DMS79 treated with DMSO at 0.1 percent for 48 hours (cell line): ENCODE results near the gene MSANTD2.
"Not testable (repeated sequence)": the region's sequence is repeated elsewhere in the genome, so short reads cannot be mapped to it uniquely, and the experiment has no call there.

Source experiments
- DNase-seq: peaks from one replicate; lab custom pipeline; 2025; lab: John Stamatoyannopoulos, UW

The MSANTD2 gene

DNA sequence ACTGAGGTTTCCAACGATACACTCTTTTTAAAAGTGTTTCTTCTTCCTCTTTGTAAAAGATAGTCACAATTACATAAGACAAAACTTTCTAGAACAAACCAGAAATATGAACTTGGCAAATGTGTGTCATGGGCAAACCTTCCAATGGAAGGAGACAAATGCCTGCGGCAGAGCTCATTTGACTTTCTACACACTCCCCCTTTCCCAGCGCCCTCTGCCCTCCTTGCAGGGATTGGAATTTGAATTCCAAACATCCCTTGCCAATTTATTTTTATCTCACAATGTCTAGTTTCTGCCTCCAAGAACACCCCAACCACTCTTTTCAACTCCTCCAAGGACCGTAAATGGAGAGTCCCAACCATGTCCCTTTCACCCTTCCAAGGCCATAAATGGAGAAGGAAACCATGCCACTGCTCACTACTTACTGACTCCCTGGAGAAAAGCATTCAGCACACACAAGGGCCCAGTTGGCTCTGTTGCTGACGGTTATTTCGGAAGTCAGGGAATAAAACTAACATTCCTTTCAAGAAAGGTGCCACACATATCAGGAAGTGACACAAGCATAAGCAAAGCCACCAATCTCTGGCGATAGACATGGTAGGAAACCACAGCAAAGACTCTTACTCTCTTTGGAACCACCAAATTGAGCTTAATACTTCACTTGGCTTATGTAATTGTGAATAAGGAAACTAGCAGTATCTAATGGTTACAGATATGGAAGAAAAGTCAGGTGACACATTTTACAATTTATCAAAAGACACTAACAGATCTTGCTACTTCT is 23.2 kb downstream of the MSANTD2 start:
- no peak for DNase-seq

DNA sequence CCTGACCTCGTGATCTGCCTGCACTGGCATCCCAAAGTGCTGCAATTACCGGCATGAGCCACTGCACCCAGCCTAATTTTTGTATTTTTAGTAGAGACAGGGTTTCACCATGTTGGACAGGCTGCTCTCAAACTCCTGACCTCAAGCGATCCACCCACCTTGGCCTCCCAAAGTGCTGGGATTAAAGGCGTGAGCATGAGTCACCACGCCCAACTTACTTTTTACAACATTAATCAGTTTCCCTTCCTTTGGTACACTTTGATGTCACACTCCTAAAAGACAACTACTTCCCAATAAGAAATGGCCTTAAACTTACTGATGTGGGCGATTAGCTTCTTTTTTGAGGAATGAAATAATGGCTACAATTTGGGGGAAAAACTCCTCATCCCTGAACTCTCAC is 29.2 kb downstream of the MSANTD2 start:
- DNase-seq = not testable (repeated sequence)

DNA sequence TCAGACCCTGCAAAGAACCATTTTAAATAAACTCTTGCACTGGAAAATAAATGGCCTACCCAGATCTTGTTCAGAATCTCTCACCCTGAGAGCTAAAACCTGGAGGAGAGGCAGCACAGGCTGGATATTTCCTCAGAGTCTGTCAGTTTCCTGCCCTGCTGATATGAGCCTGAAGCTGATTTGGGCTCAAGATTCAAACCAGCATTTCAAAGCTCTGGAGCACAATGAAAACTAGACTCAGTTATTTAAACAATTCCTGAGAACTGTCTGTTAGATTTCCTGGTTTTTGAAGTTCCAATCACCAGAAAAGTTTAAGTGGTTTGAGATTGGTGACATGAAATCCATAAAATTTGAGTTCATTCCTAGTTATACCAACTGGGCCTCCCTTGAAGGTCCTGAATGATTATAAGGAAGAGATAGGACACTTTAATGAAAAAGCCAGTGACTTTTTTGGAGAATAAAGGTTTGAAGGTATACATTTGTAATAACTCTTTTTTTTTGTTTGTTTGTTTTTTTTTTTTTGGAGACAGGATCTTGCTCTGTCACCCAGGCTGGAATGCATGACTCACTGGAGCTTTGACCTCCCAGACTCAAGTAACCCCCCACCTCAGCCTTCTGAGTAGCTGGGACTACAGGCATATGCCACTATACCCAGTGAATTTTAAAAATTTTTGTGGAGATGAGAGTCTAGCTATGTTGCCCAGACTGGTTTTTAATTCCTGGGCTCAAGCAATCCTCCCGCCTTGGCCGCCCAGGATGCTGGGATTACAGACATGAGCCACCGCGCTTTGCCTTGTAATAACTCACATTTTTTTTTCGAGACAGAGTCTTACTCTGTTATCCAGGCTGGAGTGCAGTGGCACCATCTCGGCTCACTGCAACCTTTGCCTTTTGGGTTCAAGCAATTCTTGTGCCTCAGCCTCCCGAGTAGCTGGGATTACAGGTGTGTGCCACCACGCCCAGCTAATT is 30.1 kb downstream of the MSANTD2 start:
- no peak for DNase-seq

DNA sequence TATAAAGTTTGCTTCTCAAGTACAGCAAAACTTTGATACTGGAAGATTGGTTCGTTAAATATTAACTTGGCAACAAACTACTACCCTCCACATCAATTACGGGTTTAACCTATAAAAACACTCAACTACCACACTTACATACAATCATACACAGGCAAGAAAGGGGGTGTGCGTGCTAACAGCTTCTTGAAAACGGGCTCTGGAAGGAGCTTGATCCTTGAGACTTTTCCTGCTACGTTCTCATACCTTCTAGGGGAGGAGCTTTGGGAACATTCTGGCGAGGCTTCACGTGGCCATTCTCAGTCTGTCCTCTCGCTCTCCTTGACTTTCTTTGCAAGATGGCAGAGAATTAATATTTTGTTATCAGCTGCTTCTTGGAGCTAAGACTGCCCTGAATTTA is 31.3 kb downstream of the MSANTD2 start:
- DNase-seq = no peak

DNA sequence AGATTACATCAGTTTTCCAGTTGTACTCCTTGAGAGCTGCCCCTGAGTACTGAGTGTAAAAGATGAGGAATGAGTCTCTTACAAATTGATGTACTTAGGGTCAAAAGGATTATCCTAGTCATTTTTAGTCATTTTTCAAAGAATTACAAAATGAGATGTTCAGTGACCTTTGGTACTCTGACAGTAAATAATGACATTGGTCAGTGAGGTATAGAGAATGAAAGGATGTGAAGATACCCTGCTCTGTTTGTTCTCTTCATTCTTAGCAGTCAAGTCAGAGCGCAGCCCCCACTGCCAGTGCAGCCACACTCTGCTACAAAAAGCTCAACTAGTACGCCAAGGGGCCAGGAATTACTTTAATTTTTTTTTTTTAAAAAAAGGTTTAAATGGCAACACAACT is 34.0 kb downstream of the MSANTD2 start:
- no peak for DNase-seq

DNA sequence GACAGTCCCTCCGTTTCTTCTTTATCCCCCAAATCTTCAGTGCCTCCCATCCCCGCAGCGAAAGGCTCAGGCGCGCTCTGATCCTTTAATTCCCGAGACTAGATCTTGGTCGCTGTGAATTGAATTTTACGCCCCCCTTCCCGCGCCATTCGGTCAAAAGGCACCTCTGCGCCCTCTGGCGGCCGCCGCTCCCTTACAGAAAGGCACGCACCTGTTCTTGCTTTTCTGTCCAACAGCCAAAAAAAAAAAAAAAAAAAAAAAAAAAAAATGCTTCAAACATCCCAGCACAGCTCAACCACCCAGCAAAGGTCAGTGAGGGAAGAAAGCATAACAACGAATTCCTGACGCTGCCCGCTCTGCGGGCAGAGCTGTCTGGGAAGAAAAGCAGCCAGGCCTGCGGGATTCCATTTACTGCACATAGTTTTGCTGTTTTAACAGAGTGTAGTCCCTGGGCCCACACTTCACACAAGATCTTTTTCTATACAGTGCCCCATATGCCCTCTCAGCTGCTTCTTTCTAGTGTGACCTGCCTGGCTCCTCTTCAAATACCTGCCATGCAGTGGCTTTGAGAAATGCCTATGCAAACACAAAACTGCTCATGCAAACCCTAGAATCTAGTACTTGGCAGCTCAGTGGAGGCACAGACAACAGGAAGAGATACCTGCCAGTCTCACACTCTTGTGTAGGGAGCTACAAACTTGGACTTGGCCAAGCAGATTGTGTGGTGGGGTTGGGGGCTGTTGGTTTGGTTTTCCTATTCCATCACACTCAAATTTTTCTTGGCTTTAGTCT is 36.9 kb downstream of the MSANTD2 start:
- DNase-seq = peak; percentile 87

DNA sequence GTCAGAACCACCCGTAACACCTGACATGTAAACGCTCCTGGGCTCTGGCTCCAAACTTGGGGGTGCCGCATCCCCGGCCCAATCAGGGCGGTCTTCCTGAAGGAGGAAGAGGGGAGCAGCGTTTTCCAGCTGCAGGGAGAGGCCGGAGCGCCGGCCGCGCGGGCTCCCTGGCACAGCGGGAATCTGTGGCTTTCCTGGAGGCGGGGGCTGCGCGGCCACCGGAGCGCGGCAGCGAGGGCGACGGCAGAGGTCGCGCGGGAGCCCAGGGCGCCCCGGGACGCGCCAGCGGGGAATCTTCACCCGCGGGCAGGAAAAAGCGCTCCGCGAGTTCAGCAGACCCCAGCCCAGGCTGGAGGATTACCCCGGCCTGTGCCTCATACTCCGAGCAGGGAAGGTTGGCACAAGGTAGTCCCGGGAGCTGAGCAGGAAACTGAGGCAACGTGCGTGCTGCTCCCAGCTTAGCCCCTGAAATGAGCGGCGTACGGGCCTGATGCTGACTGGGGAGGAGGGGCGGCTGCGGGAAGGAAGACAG is 37.5 kb downstream of the MSANTD2 start:
- DNase-seq = no peak

DNA sequence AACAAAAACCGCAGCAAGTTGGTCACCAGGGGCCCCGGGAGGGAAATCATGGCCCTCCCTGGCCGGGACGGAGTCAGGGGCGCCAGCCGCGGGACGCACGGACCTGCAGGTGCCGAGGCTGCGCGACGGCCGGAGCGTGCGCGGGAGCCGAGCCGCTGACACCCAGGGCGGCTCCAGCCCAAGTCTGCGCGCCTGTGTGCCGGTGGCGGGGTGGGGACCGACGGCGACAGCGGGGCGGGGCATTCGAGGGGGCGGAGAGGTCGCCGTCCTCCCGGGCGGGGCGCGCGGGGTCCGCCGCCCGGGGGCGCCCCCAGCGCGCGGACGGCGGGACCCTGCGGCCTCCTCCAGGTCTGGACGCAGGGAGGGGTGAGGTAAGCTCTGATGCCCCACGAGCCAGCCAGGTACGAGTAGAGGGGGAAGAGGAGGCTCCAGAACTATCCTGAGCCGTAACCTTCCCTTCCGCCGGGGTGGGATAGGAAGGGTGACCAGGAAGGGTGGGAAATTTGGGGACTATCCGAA is 38.0 kb downstream of the MSANTD2 start, which contains the start of gene ESAM:
Gene ESAM (minus strand): TSS at position 186 of the 519 bp plus-strand sequence. CDS start 136 bp downstream, at position 50.
- peak; percentile 44 for DNase-seq

DNA sequence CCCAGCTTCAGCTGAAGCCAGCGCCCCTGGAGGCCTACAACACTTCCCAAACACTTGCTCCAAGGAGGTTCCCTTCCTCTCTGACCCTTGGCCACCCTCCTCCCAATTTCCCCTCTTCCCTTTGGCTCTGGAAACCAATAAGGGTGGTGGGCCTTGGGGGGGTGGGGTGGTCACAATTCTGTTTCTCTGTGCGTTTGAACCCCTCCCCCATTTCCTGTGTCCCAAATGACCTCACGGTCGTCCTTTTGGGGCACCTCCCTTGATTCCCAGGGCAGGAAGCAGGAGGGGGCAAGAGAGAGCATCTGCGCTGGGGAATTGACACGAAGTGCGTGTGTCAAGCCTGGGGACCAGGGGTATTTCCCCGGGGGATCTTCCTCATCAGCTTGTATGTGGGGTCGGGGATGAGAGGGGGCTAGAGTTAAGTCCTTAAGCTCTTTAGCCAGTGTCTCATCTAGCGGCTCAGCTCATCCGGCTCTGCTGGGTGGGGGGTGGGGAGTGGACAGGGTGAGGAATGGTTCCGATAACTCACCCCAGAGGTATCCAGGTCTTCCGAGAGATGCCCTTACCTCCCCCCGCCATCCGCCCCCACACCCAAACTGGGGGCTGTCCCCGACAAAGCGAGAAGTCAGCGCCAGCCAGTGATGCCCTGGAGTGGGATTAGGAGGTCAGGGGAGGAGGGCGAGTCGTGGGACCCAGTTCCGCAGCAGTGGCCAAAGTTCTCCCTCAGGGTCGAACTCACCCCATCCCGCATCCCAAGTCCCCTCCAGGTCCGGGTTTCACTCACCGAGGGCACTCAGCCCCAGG is 38.7 kb downstream of the MSANTD2 start:
- no peak for DNase-seq

DNA sequence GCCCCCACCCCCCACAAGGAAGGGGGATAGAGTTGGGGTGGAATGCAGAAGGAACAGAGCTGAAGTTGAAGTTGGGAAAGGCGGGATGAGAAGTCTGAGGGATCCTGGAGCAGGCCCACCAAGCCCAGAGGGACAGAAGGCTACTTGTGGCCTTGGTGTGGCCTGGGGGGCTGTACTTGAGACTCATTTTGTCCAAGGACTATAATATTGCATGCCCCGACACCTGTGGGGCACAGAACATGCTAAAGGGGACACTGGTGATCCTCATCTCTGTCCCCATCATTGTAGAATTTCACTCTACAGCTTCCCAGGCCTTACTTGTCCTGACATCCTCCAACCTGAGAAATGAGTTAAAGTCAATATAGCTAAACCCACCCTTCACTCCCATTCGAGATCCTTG is 39.4 kb downstream of the MSANTD2 start:
- DNase-seq = no peak

DNA sequence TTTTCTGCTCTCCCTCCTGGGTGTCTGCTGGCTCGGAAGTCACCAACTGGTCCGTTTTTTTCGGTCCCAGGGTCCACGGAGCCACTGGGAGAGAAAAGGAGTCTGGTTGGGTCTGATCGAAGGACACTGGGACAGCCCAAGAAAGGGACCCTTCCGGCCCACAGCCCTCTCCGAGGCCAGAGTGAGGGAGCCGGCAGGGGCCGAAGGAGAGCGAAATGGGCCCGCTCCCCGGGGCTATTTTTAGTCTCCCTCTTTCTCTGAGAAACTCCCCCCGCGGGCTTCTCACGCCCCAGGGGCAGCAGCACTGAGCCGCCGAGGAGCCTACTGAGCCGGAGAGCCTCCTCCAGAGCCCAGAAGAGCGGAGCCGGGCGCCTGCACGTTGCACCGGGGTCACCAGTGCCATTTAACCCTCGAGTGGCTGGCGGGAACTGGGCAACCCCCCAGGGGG is 40.0 kb downstream of the MSANTD2 start:
- DNase-seq = no peak

DNA sequence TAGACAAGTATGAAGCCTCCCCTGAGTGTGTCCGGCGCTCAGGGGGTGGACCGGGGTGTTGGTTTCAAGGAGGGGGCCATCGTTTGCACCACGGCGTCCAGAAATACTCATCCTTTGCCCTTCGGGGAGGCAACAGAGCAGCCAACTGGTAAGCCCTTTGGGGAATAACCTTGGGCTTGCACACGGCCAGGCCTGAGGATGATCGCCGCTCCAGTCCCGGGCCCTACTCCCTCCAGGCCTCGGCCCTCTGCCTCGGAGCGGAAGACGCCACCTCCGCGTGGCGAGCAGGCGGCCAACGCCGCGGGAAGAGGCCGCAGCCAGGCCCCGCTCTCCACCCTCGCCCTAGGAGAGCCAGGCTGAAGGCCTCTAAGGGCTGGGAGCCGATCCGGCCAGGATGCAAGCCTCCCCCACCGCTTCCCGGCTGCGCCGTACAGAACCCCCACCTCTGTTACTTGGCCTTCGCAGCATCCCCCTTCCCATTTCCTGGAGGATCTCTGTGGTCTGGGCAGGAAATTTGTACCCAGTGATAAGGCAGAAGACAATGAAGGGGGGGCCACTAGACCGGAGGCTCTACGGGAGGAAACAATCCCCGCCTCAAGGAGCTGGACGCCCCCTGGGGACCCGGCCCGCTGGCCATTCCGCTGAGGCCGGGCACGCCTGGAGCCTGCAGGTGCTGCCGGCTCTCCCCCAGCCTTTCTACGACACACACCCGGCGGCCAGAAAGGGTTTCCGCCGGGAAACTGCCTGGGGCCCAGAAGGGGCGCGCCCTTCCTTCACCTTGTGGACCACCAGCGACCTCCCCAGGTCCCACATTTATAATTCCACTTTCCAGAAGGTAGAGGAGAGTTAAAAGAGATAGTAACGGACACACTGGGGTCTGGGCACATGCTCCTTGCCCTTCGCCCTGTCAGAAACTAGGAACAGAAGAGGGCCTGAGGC is 40.7 kb downstream of the MSANTD2 start:
- no peak for DNase-seq

DNA sequence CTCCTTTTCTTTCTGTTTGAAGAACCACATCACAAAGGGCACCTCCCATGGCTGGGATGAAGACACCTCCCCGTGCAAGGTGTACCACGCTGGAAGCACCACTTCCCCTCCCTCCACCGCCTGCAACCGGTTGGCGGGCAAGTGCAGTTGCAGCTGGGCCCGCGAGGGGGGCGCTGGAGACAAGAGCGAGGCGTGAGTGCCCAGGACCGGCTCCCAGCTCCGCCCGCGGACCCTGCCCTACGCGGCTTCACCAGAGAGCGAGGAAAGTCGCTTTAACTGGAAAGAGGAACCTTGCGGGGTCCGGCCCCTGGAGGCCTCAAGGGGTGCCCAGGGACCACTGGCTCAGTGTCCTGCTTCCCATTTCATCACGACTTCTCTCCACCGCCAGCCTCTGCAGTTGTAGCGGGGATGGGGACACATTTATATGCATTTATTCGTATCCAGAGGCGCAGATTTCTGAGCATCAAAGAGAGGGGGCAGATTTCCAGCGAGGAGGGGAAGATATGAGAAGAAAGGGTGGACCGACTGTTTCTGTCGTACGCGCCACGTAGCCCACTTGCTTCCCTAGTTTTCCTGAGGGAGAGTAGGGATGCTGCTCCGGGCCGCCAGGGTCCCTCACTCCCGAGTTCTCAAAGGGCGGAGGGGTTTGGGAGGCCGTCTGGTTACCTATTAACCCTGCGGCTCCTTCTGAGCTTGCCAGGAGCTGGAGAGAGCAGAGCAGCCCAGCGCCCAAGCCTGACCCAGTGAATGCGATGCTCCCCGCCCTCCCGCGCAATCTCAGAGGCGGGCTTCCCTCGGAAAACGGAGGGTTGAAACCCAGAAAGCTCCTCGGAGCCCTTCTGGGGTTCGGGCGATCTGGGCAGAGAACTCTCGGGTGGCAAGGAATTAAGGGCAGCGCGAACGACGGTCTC is 41.6 kb downstream of the MSANTD2 start:
- DNase-seq = peak; percentile 49

DNA sequence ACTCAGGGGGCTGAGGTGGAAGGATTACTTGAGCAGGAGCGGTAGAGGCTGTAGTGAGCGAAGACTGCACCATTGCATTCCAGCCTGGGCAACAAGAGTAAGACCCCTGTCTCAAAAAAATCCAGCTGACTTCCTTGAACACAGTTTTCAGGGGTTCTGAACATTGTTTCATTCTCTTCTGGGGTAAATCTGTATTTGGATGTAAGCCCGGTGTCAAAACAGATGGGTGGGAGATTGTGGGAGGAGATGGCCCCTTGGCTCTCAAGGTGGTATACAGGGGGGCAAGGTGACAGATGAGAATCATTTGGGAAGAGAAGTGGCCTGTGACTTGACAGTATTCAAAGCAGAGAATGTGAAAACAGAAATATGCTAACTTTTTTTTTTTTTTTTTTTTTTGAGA is 42.9 kb downstream of the MSANTD2 start:
- DNase-seq = no peak

DNA sequence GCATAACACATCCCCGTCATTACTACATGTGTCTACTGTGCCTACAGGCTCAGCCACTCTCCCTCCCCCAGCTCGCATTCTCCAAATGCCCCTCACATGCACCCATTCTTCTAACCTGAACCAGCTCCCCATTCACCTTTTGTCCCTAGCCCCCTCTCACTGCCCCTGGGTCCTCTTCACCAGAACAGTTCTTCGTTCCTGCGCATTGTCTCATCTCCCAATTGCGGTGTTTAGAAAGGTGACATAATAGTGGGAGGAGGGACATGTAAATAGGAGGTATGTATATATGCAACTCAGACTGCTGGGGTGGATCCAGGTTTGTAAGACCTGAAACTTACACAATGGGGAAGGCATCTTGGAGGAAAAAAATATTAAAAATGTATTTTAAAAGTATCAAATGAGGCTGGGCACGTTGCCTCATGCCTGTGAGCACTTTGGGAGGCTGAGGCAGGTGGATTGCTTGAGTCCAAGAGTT is 43.4 kb downstream of the MSANTD2 start:
- no peak for DNase-seq

DNA sequence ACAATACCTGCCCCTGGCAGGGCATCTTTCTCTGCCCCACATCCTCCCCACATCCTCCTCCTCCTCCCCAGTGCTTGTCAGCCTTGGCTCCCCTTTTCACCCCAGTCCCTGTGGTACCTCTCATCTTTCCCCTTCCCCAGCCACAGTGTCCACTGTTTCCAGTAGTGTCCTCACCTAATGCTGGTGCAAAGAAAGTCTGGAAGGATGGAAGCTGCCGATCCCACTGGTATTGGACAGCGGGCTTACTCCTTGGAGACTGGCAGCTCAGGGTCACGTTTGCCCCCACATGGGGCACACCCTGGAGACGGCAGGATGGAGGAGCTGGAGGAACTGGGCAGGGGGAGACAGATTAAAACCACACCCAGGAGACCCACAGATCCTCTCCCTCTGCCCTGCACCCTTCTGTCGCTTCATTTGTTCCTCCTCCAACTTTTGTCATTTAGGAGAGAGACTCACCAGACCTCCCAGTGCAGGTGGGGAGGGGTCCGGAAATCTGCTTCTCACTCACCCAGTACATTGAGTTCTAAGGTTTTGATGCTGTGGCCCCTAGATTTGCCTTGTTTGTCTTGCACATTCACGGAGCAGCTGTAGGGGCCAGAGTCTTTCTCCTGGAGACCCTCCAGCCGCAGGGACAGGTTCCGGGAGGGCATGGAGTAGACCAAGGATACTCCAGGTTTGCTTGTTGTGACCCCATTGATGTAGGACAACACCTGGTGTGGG is 44.0 kb downstream of the MSANTD2 start:
- no peak for DNase-seq

DNA sequence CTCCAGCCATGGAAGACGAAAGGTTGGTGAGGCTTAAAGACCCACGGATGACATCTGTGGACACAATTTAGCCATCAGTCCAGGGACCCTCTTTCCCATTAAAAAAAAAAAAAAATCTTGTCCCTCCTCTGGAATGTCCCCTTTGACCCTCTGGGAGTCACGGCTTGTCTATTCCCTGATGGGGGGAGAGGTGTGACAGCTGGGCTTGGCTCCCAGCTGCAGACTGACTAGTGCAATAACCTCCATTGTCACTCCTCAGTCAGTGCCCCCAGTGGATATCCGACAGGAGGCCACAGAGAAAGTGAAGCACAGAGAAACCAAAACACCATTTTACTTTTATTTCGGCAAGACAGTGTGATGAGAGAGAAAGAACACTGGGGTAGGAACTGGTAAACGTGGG is 45.5 kb downstream of the MSANTD2 start:
- no peak for DNase-seq

DNA sequence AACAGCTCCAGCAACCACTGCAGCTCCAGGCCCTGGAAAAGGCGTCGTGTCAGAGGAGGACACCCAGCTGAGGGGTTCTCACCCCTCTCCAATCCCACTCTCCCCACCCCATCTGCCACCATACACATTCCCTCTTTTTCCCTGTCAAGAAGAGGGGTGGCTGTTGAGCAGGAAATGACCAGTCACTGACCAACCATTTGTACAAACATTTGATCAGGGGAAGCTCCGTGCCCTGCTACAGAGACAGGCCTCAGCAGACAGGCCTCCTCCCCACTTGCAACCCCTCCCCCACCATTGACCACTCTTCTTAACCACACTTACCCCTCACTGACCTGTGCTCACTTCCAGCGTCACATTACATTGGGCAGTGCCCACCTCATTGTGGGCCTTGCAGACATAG is 45.9 kb downstream of the MSANTD2 start:
- no peak for DNase-seq
